Measurements from ENCODE around the gene RPS6KA1.

DNA sequence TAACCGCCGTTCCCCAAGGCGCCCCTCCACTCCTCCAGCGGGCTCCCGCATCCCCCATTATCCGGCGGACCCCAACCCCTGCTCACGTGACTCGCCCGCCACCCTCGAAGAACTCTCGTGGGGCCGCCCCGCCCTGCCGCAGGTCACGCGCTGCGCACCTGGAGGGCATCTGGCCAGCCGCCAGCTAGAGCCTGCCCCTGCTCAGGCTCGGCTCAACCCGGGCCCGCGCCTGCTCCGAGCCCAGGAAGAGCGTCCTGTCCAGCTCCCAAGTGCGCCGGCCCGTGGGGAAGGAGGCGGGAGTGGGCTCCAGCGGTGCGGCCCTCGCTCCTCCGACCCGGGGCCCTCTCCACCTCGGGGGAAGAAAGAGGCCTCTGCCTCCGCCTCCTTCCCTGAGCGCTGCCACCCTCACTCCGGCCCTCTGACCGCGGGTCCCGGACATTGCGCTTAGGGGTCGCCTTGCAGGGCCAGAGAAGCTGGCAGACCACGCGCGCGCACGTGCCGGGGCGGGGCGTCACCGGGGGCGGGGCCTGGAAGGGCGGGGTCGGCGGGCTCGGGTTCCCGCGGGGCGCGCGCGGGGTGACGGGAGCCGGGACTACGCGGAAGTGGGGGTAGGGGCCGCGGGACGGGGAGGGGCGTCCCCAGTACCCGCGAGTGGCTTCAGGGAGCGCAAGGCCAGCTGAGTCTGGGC is 28.9 kb upstream of the RPS6KA1 start:
- peak; percentile 90 to 93 (median 92) for TF ChIP-seq POLR2AphosphoS5 (IDR thresholded peaks at IDR 0.05)
- TF ChIP-seq, protein P1, sequence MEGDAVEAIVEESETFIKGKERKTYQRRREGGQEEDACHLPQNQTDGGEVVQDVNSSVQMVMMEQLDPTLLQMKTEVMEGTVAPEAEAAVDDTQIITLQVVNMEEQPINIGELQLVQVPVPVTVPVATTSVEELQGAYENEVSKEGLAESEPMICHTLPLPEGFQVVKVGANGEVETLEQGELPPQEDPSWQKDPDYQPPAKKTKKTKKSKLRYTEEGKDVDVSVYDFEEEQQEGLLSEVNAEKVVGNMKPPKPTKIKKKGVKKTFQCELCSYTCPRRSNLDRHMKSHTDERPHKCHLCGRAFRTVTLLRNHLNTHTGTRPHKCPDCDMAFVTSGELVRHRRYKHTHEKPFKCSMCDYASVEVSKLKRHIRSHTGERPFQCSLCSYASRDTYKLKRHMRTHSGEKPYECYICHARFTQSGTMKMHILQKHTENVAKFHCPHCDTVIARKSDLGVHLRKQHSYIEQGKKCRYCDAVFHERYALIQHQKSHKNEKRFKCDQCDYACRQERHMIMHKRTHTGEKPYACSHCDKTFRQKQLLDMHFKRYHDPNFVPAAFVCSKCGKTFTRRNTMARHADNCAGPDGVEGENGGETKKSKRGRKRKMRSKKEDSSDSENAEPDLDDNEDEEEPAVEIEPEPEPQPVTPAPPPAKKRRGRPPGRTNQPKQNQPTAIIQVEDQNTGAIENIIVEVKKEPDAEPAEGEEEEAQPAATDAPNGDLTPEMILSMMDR (IDR thresholded peaks at IDR 0.05 in 8 of 11, conservative IDR thresholded peaks at IDR 0.05 in 3 of 11) = peak in 5 of 11 experiments; percentile 14 to 43 (median 37)
